Mucosa of gallbladder (tissue), 1 donor: Measurements from ENCODE around the gene SYNE3. TPM values are rescaled to one million over a fixed set of nuclear protein-coding genes. Genes with fewer than 3 reads are reported as not detected.

ENCODE experiments used
- DNase-seq: peaks from one replicate; pipeline ENCODE4 v3.0.0-alpha.2; 2020; ENCODE audit warnings: low spot score
- total RNA-seq: library from RNA; stranded (reverse); gene quantifications from one replicate; pipeline ENCODE4 v1.2.1, GENCODE V29; 2021
- donor health status: DM: no; HTN: no; CAD: no.

SYNE3 gene
- total RNA-seq, 1 donor from 2014 or later: 9.5 TPM

DNA sequence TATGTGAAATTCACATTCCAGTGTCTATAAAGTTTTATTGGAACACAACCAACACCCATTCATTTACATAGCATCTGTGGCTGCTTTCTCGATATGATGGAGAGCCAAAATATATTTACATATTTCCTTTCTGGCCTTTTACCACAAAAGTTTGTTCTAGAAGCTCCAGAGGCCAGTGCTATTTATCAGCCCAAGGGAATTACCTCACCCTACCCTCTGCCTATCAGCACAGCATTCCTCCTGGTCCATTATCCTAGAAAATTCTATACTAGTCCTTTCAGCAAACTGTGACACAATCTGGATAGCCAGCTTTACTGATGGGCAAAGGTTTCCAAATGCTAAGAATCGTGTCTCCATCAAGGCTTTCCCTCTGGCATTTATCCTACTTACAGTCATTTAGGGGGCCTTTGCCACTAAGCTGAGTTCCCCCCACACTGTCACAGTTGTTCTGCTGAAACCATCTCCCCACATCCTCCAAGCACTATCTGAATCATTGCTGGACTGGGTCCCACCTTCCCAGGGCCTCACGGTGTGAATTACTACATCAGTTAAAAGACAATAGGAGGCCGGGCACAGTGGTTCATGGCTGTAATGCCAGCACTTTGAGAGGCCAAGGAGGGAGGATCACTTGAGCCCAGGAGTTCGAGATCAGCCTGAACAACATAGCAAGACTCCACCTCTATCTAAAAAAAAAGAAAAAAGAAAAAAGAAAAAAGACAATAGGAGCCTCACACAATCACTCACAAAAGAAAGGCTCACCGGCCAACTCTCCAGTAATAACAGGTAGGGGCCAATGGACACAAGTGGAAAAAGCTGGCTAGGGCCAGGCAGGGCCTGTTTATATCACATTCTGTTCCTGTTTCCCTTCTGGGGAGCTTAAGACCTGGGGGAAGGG lies 12.1 kb downstream of the SYNE3 start:
- no peak for DNase-seq

DNA sequence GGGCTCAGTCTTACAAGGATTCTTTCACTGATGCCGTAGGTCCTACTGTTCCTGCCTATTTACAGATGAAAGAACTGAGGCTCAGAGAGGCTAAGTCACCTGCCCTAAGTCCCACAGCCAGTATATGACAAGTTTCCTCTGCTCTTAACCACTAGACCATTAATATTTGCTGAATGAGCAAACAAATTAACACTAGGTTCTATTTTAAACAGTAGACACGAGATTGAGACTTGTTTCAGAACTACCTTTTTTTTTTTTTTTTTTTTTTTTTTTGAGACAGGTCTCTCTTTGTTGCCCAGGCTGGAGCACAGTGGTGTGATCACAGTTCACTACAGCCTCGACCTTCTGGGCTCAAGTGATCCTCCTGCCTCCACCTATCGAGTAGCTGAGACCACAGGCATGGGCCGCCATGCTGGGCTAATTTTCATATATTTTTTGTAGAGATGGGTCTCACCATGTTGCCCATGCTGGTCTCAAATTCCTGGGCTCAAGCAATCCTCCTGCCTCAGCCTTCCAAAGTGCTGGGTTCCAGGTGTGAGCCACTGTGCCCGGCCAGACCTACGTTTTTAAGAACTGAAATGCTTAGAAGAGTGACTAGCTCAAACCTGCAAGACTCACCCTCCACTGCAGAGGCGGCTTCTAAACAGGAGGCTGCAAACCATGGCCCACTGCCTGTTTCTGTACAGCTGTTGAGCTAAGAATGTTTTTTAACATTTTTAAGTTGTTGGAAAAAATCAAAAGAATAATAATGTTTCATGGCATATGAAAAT lies 12.9 kb downstream of the SYNE3 start:
- DNase-seq: no peak

GRCh38 chr14:95502381-95502950 lies 14.0 kb downstream of the SYNE3 start:
- DNase-seq: no peak

- DNase-seq: no peak
Measured at GRCh38 chr14:95500772-95501401, 15.6 kb downstream of the SYNE3 start.

- DNase-seq: no peak
Measured at GRCh38 chr14:95500201-95500681, 16.2 kb downstream of the SYNE3 start.

- DNase-seq: no peak
Measured at GRCh38 chr14:95499354-95499750, 17.1 kb downstream of the SYNE3 start.

DNA sequence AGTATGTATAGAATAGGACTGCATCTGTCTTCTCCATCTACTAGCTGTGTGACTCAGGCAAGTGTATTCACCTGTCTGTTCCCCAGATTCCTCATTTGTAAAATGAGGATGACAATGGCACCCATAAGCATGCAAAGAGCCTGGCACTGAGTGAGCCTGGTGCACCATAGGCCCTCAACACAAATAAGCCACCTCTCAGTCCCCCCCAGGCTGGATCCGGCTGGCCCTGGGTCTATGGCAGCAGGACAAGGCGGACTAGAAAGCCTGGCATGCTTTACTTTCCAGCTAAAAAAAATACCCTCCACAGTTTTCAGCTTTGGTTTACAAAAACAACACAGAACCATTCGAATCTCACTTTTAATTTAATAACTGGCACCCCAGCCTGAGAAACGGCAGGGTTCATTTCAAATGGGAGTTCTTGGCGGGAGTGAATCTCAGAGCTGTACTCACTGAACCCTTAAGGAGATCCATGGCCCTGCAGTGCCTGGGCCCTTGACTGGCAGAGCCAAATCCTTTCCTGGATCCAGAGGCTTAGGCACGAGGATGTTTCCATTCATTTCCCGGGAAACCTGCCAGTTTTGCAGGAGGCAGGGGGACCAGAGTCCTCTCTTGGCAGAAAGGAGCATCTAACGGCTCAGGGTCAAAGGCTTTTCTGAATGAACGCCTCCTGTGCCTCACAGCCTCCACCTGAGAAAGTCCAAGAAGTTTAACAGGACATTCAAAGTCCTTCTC lies 17.7 kb downstream of the SYNE3 start:
- no peak for DNase-seq

DNA sequence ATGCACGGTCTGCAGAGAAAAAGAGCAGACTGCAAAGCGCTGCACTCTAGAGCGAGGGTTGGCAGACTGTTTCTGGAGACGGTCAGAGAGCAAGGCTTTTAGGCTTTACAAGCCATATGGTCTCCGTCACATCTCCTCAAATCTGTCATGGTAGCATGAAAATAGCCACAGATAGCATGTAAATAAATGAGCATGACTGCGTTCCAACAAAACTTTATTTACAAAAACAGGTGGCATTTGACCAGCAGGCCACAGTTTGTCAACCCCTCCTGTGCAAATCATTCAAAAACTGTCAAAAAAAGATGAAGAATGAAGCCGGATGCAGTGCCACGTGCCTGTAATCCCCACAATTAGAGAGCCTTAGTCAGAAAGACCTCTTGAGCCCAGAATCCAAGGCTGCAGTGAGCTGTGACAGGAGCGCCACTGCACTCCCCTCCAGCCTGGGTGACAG lies 18.9 kb downstream of the SYNE3 start:
- DNase-seq: no peak

GRCh38 chr14:95496690-95497259 lies 19.7 kb downstream of the SYNE3 start:
- no peak for DNase-seq

- no peak for DNase-seq
Measured at GRCh38 chr14:95496111-95496681, 20.3 kb downstream of the SYNE3 start.

DNA sequence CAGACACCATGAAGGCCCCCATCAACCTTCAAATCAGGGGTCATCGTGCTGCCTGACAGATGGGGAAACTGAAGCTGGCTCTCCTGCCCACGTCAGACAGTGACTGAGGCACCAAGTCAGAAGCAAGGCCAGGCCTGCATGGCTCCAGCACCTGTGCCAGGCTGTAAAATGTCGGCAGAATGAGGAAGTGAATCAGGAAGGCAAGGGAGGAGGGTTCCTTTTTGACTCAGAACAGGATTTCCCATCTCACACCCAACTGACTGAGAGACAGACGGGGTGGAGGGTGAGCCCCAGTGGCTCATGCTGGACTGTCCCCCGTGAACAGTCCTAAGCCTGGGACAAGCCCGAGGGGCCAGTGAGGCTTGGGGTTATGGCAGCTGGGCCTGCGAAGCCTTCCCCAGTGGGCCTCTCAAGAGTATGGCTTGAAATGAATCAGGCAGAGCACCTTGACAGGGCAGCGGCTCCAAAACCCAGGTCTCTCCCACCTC lies 20.9 kb downstream of the SYNE3 start:
- no peak for DNase-seq

- DNase-seq: no peak
Measured at GRCh38 chr14:95495076-95495475, 21.4 kb downstream of the SYNE3 start.

- DNase-seq: no peak
Measured at GRCh38 chr14:95494456-95494855, 22.0 kb downstream of the SYNE3 start.

DNA sequence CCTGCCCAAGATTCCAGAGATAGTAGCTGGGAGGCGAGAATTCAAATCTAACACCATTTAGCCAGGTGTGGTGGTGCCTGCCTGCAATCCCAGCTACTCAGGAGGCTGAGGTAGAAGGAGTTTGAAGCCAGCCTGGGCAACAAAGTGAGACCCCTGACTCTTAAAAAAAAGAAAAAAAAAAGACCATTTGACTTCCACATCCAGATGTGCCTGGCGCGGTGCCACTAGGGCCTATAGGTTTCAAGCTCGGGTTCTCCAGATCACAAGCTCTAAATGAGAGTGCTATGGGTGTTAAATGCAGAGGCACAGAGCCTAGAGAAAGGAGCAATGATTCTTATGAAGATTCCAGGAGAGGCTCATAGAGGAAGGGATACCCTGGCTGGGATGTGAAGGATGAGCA lies 22.5 kb downstream of the SYNE3 start:
- no peak for DNase-seq

- DNase-seq: no peak
Measured at GRCh38 chr14:95493503-95493902, 22.9 kb downstream of the SYNE3 start.

- DNase-seq: no peak
Measured at GRCh38 chr14:95491936-95492608, 24.4 kb downstream of the SYNE3 start.

GRCh38 chr14:95490727-95491451 lies 25.6 kb downstream of the SYNE3 start:
- peak; percentile 84 for DNase-seq

- DNase-seq: no peak
Measured at GRCh38 chr14:95490138-95490509, 26.3 kb downstream of the SYNE3 start.
